Suppressor macrophage treated with lipopolysaccharide for 4 hours (primary cell): ENCODE results near the gene BPIFA1.
A peak's percentile ranks its signal among the peaks of the same experiment; 100 is the strongest.

Source experiments
- DNase-seq: peaks from one replicate; pipeline ENCODE4 v3.0.0-alpha.2; 2020

The BPIFA1 gene

DNA sequence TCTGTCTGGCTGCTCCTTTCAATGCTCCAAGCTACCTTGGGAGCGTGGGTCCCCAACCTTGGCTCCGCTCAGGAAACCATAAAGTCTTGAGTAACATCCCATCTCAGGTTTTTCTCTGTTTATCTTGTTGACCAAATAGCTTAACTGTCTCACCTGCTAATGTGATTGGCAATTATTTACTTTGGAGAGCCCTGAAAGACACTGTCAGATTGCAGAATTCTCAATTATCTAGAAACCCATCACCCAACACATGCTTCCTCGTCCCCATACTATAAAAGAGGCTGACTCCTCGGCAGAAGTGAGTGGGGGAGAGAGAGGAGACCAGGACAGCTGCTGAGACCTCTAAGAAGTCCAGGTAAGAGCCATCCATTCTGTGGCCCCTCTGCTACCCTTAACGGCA is at the start of gene BPIFA1:
TSS of gene BPIFA1 (plus strand) at position 301 of the 400 bp plus-strand sequence. CDS start 1,716 bp downstream, outside the sequence.
- DNase-seq = no peak

- no peak for DNase-seq
Measured at GRCh38 chr20:33187491-33187890, 48.3 kb upstream of the BPIFA1 start.

DNA sequence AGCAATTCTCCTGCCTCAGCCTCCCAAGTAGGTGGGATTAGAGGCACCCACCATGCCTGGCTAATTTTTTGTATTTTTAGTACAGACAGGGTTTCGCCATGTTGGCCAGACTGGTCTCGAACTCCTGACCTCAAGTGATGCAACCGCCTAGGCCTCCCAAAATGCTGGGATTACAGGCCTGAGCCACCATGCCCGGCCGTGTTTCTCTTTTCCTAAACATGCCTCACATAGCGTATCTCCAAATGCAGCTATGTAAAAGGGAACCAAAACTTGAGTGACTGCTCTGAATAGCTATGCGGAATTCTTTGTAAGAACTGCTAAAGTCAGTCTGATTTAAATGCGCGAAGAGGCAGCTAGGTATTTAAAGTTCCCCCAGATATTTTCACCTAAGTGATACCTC is 47.4 kb upstream of the BPIFA1 start:
- DNase-seq = no peak

- no peak for DNase-seq
Measured at GRCh38 chr20:33191484-33191883, 44.3 kb upstream of the BPIFA1 start.

DNA sequence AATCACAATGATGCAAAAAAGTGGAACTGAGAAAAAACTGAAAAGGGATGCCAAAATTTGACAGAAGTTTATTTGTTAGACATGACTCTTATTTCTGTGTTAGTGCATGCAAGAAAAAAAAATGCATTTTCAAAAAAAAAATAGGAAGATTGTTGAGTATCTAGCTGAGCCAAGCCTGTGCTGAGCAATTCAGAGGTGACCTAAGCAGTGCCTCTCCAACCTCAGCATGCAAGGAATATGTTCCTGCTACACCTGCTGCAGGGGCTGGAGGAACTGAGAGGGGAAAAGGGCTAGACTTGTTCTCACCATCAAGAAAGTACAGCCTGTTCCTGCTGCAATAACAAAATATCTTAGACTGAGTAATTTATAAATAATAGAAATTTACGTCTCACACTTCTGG is 43.8 kb upstream of the BPIFA1 start:
- no peak for DNase-seq

- no peak for DNase-seq
Measured at GRCh38 chr20:33192912-33193501, 42.8 kb upstream of the BPIFA1 start.

DNA sequence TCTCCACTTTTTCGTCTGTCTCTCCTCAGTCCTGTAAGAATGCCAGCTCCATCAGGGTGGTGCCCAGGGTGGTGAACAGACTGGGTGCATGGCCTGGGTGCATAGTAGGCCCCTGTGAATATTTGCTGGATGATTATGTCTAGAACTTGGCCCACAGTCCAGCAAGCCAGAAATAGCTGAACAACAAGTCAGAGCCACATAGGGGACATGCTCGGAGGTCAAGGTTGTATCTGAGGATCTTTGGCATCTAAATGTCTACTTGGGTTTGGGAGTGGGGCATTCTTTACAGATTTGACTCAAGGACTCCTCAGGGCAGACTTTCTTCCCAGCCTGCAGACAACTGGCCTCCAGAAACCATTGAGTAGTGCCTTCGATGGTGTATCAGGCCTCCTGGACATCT is 36.8 kb upstream of the BPIFA1 start:
- no peak for DNase-seq

DNA sequence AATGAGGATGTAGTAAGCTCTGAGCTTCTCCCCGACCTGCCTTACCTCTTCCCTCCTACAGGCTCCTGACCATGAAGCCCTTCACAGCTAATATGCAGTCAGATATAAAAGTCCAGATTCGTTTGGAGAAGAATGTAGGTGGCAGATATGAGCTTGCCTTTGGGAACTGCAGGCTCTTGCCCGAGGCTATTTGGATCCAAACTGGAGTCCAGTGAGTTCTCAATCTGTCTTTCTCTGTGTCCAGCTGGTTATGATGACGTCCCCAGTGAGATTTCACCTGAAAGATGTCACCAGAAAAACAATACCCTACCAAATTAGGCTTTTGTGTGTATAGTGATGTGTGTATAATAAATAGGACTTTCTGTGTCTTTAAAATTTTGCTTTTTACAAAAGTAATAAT is 33.3 kb upstream of the BPIFA1 start:
- no peak for DNase-seq

GRCh38 chr20:33203444-33203843 is 32.4 kb upstream of the BPIFA1 start:
- no peak for DNase-seq

DNA sequence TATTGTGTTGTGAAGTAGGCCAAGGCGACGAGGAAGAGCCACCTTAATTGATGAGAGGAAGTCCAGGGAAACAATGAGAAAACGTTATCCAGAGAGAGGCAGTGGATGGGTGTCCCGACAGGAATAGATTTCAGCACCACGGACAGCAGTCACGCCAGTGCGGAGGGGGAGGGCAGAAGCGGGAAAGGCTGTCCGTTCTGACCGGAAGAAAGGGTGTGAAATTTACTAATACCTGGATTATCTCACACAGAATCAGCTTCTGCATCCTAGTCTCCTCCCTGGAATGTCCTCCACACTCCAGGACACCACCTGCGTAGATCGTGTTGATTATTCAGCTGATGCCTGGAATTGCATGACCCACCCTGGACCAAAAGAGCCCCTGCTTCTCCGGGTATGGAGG is 26.0 kb upstream of the BPIFA1 start:
- DNase-seq = peak; percentile 70

DNA sequence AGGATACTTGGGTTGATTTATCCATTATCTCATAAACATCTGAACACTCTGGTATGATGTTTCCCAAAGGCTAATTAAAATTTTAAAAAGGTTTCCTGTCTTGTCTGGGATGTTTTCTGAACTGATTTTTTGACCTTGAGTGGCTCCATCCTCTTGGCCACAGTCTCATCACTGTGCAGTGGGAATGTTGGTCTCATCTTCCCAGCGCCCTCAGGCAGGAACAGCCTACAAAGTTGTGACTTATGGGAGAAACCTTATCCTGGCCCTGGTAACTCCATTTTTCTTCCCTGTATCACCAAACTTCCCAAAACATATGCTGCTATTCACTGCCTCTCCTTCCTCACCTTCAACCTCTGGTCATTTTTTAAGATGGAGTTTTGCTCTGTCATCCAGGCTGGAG is 25.4 kb upstream of the BPIFA1 start:
- no peak for DNase-seq

- peak; percentile 13 for DNase-seq
Measured at GRCh38 chr20:33211817-33212424, 23.9 kb upstream of the BPIFA1 start.

- DNase-seq = no peak
Measured at GRCh38 chr20:33217052-33217451, 18.7 kb upstream of the BPIFA1 start, which contains the start of gene BPIFA3. BPIFA3 (plus strand) TSS chr20:33217352; CDS start chr20:33217537, 185 bp downstream.

DNA sequence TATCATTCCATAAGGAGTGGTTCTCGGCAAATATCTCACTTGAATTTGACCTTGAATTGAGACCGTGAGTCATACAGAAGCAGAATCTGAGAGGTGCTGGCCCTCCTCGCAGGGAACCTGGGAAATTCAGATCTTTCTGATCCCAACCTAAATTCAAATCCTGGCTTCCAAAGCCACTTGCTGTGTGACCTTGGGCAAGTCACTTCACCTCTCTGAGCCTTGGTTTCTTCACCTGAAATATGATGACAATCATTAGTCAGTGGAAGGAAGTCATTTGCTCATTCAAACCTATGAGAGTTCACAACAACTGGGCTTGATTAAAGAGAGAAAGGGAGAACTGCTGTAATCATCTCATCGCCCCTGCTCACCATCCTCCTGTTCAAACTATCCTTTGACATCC is 11.4 kb upstream of the BPIFA1 start:
- DNase-seq = no peak

DNA sequence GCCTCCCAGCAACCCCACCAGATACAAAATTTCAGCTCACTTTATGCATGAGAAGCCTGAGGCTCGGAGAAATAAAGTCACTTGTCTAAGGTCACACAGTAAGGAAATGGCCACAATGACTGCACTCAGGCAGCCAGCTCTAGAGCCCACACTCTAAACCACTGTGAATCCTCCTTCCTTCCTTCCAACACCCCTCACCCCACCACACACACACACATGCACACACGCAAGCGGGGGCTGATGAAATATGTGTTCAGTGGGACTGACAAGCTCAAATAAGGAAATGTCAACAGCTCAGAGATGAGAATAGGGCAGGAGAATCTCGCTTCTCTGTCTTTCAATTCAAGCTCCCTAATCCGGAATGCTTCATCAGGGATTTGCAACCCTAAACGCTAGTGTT is 6.0 kb upstream of the BPIFA1 start:
- DNase-seq = peak; percentile 40

GRCh38 chr20:33231237-33231636 is 4.6 kb upstream of the BPIFA1 start:
- no peak for DNase-seq

DNA sequence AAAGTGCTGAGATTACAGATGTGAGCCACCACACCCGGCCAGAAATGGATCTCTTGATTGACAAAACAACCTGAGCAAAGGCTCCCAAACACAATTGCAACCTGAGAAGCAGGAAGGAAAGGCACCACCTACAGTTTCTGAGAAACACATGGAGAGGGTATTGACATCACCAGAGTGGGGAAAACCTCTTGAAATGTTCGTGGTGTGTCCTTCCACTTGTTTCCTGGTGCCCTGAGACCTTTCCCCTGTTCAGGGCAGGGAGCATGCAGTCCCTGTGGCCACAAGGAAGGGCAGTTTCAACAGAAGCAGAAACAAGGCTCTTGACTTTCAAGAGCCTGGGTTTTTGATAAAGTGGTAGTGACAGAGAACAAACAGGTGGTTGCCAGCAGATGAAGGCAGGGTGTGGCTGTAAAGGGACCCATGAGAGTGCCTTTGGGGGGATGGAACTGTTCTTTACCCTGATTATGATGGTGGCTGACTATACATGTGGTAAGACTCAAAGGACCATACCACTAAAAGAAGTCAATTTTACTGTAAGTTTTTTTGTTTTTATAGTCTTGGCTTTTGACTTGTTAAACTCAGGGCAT is 3.2 kb upstream of the BPIFA1 start:
- no peak for DNase-seq

DNA sequence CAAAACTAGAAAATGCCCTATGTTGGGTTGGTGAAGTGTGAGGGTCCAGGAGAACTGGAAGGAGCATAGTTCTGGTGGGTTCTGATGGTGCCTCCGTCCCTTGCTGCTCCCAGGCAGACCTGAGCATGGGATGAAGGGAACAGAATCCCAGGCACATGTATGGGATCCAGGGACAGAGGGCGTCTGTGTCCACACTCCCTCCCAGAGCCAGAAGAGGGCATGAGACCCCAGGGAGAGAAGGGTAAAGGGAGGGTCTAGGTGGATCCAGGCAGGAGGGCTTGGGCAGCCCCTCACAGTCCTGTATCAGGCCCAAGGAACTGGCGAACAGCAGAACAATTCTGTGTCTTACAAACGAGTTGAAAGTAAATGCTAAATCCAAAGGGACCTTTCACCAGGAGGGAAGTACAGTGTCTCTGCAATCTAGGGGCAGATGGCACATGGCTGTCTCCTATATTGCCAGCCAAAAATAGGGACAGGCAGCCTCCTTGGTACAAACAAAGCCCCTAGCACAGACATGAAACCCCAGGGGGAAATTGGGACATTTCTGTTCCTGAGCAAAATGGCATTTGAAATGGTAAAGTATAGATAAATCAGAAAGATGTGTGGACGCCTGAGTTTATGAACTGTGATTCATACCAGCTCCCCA is 2.5 kb upstream of the BPIFA1 start:
- DNase-seq = no peak

DNA sequence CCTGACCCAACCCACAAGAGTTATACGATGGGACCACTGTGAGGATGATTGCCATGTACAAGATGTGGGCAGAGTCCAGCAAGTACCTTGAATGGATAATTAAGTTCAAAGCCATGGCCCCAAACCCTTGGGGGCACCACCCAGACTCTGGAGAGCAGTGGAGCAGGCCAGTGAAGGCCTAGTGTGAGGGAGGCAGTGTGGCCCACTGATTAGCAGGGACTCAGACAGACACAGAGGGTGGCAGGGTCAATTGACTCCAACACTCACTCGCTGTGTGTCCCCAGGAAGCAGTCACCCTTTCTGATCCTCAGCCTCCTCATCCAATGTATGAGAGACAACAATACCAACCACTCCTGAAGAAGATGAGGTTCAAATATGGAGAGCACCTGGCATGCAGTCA is 1.7 kb upstream of the BPIFA1 start:
- no peak for DNase-seq

DNA sequence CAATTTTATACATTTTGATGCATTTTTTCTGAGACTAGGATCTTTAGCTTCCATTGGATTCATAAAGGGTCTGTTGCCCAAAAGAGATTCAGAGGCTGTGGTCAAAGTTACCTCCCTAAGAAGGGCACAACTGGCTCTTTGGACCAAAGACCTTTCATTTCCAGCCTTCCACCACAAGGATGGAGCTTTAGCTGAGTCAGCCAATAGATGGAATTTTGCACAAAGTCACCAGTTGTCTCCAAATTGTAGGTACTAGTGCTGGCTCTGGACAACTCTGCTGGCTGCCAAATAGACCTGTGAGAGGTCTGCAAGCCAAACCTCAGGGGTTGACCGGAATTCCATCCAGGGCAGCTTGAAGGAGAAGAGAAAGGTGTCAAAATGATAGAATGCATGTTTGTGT is 555 bp downstream of the BPIFA1 start:
- no peak for DNase-seq

DNA sequence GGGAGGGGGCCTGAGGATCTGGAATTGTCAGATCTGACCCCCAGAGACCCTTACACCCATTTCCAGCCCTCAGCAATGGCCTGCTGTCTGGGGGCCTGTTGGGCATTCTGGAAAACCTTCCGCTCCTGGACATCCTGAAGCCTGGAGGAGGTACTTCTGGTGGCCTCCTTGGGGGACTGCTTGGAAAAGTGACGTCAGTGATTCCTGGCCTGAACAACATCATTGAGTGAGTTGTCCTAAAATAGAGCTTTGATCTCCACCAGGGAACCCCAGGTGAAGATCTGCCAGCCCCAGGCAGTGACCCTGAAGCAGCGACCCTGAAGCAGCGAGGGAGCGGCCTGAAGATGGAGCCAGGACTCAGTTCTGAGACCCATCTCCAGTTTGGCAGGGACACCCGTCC is 2.2 kb downstream of the BPIFA1 start:
- no peak for DNase-seq

DNA sequence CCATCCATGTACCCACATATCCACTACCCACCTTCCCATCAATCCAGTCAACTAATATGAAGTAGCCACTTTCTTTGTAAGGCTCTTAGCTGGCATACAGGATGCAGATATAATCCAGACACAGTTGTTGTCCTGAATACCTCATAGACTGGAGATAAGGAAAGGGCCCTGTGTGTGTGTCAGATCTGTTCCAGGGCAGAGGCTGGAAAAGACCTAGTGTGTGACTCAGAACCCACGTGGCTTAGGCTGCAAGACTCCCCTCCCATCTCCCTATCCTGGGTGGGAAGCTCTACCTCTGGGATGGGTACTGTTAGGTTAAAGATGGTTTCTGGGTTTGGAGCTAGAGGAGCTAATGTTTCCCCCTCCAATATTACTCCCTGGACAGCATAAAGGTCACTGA is 3.6 kb downstream of the BPIFA1 start:
- DNase-seq = no peak

DNA sequence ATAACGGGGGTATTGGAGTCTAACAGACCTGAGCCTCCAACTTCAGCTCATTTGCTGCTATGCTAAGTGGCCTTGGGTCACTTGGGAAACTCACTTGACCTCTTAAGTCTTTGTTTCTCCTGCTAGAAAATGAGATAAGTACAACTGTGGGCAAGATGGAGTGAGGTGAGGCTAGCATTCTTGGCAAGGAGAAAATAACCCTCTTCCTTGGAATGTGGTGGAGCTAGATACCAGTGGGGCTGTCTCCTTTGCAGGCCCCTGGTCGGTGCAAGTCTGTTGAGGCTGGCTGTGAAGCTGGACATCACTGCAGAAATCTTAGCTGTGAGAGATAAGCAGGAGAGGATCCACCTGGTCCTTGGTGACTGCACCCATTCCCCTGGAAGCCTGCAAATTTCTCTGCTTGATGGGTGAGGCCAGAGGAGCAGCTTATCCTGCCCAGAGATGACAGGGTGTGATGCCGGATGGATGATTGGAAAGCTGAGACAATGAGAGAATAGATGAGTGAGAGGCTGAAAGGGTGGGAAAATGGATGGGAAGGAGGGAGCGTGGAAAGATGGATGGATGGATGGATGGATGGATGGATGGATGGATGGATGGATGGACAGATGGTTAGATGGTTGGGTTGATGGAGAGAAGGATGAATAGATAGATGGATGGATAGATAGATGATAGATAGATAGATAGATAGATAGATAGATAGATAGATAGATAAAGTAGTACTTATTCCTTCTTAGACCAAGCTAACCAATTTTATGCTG is 4.4 kb downstream of the BPIFA1 start:
- DNase-seq = no peak
